Mesothelial cell of epicardium (in vitro differentiated cells): ENCODE measurements around the gene SERPINE3. TPM values are rescaled to one million over a fixed set of nuclear protein-coding genes. Genes with fewer than 3 reads are reported as not detected.

Experiments
- DNase-seq, 2 experiments: peaks; one replicate each; pipeline ENCODE4 v3.0.0; 2021; ENCODE audit warnings: low spot score in 2 of 2; ENCODE audit not compliant: unreplicated experiment in 2 of 2
- H3K27ac Mint-ChIP-seq: 2 replicates; pipeline ENCODE4 v1.8.0; 2021; ENCODE audit warnings: mixed read lengths
- H3K27me3 Mint-ChIP-seq: 2 replicates; pipeline ENCODE4 v1.8.0; 2021; ENCODE audit warnings: low read depth, mixed read lengths
- H3K36me3 Mint-ChIP-seq: 2 replicates; pipeline ENCODE4 v1.8.0; 2021; ENCODE audit warnings: mixed read lengths
- H3K4me1 Mint-ChIP-seq: 2 replicates; pipeline ENCODE4 v1.8.0; 2021; ENCODE audit warnings: mixed read lengths
- H3K4me3 Mint-ChIP-seq: 2 replicates; pipeline ENCODE4 v1.8.0; 2021; ENCODE audit warnings: mild to moderate bottlenecking, moderate library complexity, mixed read lengths
- H3K9me3 Mint-ChIP-seq: 2 replicates; pipeline ENCODE4 v1.8.0; 2021; ENCODE audit warnings: mixed read lengths
- CTCF ChIP-seq: fragments of 200-600 bp; sonication (generic); IDR thresholded peaks from one replicate; pipeline ENCODE4 v1.5.0; 2021; ENCODE audit warnings: antibody characterized with exemption; ENCODE audit not compliant: unreplicated experiment
- total RNA-seq: library from RNA; stranded (reverse); gene quantifications from 3 replicates; pipeline ENCODE4 v1.2.1, GENCODE V29; 2021

SERPINE3 gene
- total RNA-seq, 1 donor from 2014 or later = 0.31 TPM

DNA sequence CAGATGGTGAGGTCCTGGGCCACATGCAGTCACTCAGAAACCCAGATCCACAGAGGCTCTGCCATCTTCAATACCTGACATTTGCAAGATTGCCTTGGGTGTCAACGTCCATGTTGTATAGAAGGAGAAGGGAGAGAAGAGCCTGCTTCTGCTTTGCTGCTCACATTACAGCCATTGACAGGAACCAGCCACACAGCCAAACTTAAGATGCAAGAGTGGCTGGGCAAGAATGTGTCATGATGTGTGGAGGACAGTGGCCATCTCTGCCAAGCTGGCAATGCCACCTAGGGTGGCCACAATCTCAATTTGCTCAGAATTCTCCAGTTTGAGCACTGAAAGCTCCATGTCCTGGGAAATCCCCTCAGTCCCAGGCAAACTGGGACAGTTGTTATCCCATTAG lies 25.9 kb upstream of the SERPINE3 start:
- DNase-seq = no peak
- TF ChIP-seq CTCF = no peak
- peaks cover 6% of the 10 kb centered on the region for H3K4me1 Mint-ChIP-seq
- no peak overlapping the region for H3K27ac Mint-ChIP-seq
- no peak overlapping the region for H3K4me3 Mint-ChIP-seq
- H3K27me3 Mint-ChIP-seq = peaks cover 4% of the 10 kb centered on the region
- no peaks in the 10 kb centered on the region for H3K9me3 Mint-ChIP-seq
- H3K36me3 Mint-ChIP-seq = no peaks in the 10 kb centered on the region

DNA sequence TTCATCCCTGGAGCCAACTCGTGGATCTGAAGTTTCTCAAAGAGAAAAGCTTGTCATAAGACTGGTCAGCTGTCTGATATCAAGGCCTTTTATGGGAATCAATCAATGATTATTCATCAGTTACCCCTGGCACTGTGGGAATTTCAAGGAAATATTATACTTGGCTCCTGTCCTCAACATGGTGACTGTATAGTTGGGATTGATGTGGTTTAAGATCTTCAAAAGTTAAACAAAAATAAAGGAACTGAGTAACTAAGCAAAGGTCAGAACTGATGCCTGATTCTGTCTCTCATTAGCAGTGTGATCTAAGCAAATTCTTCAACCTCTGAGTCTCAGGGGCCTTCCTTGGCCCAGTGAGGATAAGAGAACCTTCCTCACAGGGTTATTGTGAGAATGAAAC lies 22.2 kb upstream of the SERPINE3 start:
- Mint-ChIP-seq H3K36me3 (no peaks in the 10 kb centered on the region), H3K4me3 (no peak overlapping the region), H3K27ac (no peak overlapping the region), H3K9me3 (no peaks in the 10 kb centered on the region), H3K4me1 (peaks cover 6% of the 10 kb centered on the region), H3K27me3 (peaks cover 2% of the 10 kb centered on the region)
- DNase-seq = no peak
- TF ChIP-seq CTCF = no peak

DNA sequence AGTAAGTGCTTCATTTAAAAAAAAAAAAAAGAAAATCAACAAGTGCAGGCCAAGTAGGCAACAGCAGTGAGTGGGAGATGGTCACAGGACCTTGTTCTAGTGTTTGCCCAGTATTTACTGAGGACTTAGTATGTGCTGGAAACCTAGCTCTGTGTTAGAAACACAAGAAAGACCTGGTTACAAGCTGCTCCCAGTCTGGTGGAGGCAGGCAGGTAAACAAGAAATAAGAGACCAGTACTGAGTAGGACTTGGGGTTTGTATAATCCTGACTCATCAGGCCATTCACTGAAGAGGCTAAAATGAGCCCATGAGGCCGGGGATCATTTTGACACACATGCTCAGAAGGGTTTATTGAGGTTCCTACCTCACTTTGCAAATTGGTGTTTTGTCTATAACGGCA lies 21.5 kb upstream of the SERPINE3 start:
- no peak overlapping the region for H3K27ac Mint-ChIP-seq

DNA sequence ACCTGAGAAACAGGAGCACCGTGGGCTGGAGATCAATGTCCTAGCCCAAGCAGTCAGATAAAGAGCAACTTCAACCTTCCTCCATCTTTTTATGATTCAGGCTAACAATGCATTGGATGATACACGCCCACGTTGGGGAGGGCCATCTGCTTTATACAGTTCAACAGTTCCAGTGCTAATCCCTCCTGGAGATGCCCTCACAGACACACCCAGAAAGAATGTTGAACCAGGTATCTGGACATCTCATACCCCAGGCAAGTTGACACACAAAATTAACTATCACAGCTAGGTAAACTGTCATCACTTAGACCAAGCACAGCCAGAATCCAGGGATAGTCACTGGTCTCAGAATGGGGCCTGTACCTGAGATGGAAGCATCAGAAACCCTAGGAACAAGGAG lies 20.6 kb upstream of the SERPINE3 start:
- Mint-ChIP-seq H3K36me3 (no peaks in the 10 kb centered on the region), H3K27me3 (peaks cover 2% of the 10 kb centered on the region), H3K27ac (no peak overlapping the region), H3K4me1 (peaks cover 6% of the 10 kb centered on the region), H3K9me3 (no peaks in the 10 kb centered on the region), H3K4me3 (no peak overlapping the region)
- TF ChIP-seq CTCF = no peak
- DNase-seq = no peak

More for the DNA sequence above, 21.5 kb upstream of the SERPINE3 start:
- Mint-ChIP-seq H3K9me3 (no peaks in the 10 kb centered on the region), H3K4me3 (no peak overlapping the region), H3K36me3 (no peaks in the 10 kb centered on the region), H3K27me3 (peaks cover 2% of the 10 kb centered on the region), H3K4me1 (peaks cover 6% of the 10 kb centered on the region)
- no peak for DNase-seq
- TF ChIP-seq CTCF = no peak

DNA sequence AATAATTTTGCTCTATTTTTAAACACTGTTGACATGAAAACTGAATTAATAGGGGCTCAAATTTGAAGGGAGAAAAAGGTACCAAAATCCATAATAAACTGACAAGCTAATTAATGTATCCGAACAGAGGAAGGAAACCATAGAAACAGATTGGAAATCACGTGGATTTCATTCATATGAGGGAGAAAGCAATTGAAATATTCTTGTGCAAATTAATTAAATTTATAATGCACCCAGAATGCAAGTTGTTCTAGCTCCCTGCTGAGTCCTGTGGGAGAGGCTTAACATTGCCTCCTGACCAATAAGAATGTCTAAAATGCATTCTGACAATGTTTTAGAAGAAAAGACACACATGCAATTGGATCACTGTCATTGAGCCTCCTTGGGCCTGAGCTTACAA lies 17.7 kb upstream of the SERPINE3 start:
- Mint-ChIP-seq H3K36me3 (no peaks in the 10 kb centered on the region), H3K27me3 (peaks cover 2% of the 10 kb centered on the region), H3K4me3 (no peak overlapping the region), H3K27ac (no peak overlapping the region), H3K9me3 (no peaks in the 10 kb centered on the region), H3K4me1 (no peaks in the 10 kb centered on the region)
- DNase-seq = no peak
- no peak for TF ChIP-seq CTCF

DNA sequence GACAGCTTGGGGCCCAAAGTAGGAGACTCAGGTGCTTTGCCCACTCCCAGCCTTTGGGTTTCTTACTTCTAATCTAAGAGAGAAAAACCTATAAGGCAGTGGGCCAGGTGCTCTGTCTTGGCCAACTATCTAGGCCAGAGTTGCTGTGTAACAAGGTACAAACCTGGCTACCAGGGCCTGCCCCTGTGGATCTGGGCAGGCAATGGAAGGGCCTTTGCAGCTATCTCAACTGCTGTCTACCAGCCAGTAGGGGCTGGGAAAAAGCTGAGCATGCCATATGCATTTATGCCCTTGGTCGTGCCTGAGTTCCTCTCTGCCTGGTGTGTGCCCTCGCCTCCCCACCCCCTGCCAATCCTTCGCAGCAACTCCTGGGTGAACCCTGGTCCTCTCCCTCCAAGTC lies 16.7 kb upstream of the SERPINE3 start:
- H3K27me3 Mint-ChIP-seq = peaks cover 2% of the 10 kb centered on the region
- no peak overlapping the region for H3K27ac Mint-ChIP-seq
- no peak overlapping the region for H3K4me3 Mint-ChIP-seq
- no peaks in the 10 kb centered on the region for H3K9me3 Mint-ChIP-seq
- no peak for DNase-seq
- H3K36me3 Mint-ChIP-seq = no peaks in the 10 kb centered on the region
- no peak for TF ChIP-seq CTCF
- no peaks in the 10 kb centered on the region for H3K4me1 Mint-ChIP-seq
